ENCODE data around the gene GNAO1.

- TF ChIP-seq, protein P1, sequence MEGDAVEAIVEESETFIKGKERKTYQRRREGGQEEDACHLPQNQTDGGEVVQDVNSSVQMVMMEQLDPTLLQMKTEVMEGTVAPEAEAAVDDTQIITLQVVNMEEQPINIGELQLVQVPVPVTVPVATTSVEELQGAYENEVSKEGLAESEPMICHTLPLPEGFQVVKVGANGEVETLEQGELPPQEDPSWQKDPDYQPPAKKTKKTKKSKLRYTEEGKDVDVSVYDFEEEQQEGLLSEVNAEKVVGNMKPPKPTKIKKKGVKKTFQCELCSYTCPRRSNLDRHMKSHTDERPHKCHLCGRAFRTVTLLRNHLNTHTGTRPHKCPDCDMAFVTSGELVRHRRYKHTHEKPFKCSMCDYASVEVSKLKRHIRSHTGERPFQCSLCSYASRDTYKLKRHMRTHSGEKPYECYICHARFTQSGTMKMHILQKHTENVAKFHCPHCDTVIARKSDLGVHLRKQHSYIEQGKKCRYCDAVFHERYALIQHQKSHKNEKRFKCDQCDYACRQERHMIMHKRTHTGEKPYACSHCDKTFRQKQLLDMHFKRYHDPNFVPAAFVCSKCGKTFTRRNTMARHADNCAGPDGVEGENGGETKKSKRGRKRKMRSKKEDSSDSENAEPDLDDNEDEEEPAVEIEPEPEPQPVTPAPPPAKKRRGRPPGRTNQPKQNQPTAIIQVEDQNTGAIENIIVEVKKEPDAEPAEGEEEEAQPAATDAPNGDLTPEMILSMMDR (IDR thresholded peaks at IDR 0.05): no peak
- TF ChIP-seq ZFX (IDR thresholded peaks at IDR 0.05; ENCODE audit: borderline replicate concordance): no peak
Observed at GRCh38 chr16:56300891-56301850, 109.9 kb downstream of the GNAO1 start.
